Kidney (tissue), 14 donors: ENCODE measurements around the gene RAD51B. TPM values are rescaled to one million over a fixed set of nuclear protein-coding genes. Genes with fewer than 3 reads are reported as not detected.

Experiments used
- DNase-seq, 5 donors: peaks; one replicate each; pipeline ENCODE4 v3.0.0-alpha.2; 2013 to 2020
- FAIRE-seq: peaks from 2 replicates; lab custom pipeline; 2012; peaks lifted over from hg19 to GRCh38; lab: Jason Lieb, UNC
- H3K27ac ChIP-seq, 2 donors: one replicate each; pipeline ENCODE4 v1.7.0; 2013; ENCODE audit warnings: low read depth in 2 of 2, low read length in 2 of 2, inconsistent platforms in 1 of 2
- H3K27me3 ChIP-seq: one replicate; pipeline ENCODE4 v1.7.1; 2013; ENCODE audit warnings: low read length, inconsistent platforms; ENCODE audit not compliant: control insufficient read depth, insufficient read depth
- H3K36me3 ChIP-seq, 3 donors: one replicate each; pipeline versions ENCODE4 v1.7.0 to v1.7.1; 2013; ENCODE audit warnings: low read length in 3 of 3, control low read depth in 1 of 3, inconsistent platforms in 1 of 3; ENCODE audit not compliant: insufficient read depth in 3 of 3, control insufficient read depth in 2 of 3
- H3K4me1 ChIP-seq, 3 donors: one replicate each; pipeline versions ENCODE4 v1.7.0 to v1.7.1; 2013; ENCODE audit warnings: low read length in 3 of 3, inconsistent platforms in 1 of 3, low read depth in 1 of 3; ENCODE audit not compliant: control insufficient read depth in 2 of 3, insufficient read depth in 2 of 3
- H3K4me3 ChIP-seq, 3 donors: one replicate each; pipeline versions ENCODE4 v1.7.0 to v1.8.1; 2013; ENCODE audit warnings: low read length in 3 of 3, control low read depth in 1 of 3, inconsistent platforms in 1 of 3
- H3K9ac ChIP-seq, 3 donors: one replicate each; pipeline versions ENCODE4 v1.7.0 to v1.7.1; 2013; ENCODE audit warnings: low read length in 3 of 3, control low read depth in 1 of 3, inconsistent platforms in 1 of 3
- H3K9me3 ChIP-seq, 3 donors: one replicate each; pipeline versions ENCODE4 v1.7.0 to v1.7.1; 2013; ENCODE audit warnings: low read length in 3 of 3, control low read depth in 1 of 3, inconsistent platforms in 1 of 3; ENCODE audit not compliant: control insufficient read depth in 2 of 3, insufficient read depth in 1 of 3
- intact Hi-C: fragments of 100-400 bp; cut with DNase I; formaldehyde crosslinking; loops from one replicate; pipeline ENCODE4 v1.11.1; 2022
- polyA plus RNA-seq: library from polyadenylated mRNA; stranded (reverse); fragments of 350-450 nt; fragmentation: Illumina TruSeq; extraction: RNeasy Lipid Tissue Mini Kit (QIAGEN cat#74804); gene quantifications from one replicate; pipeline ENCODE4 v1.2.3, GENCODE V29; 2014; ENCODE audit warnings: low read depth, low replicate concordance; ENCODE audit not compliant: insufficient read depth
- total RNA-seq: library from RNA; stranded (reverse); fragmentation: NEBNext Ultra II Directional; extraction: Animal tissue kit (Norgen Biotek cat#: 25700); gene quantifications from one replicate; pipeline ENCODE4 v1.2.1, GENCODE V29; 2021
- TF ChIP-seq, protein P1 (sequence below): IDR thresholded peaks from 3 replicates; pipeline ENCODE4 v1.5.1; 2012; ENCODE audit warnings: mild to moderate bottlenecking, moderate library complexity, borderline replicate concordance; ENCODE audit not compliant: insufficient read depth; ENCODE audit errors: extremely low read depth
- donor health status: control.
- donor health status: control.
- donor health status: control.
- donor health status: control.
- donor health status: control.
- donor health status: DM: yes; HTN: yes; CAD: no.
- donor health status: Normal renal cell carcinoma (clear cell type).

RAD51B gene
- total and polyA plus RNA-seq, 2 donors from 2014 or later, result 6.9 to 18.0 TPM

DNA sequence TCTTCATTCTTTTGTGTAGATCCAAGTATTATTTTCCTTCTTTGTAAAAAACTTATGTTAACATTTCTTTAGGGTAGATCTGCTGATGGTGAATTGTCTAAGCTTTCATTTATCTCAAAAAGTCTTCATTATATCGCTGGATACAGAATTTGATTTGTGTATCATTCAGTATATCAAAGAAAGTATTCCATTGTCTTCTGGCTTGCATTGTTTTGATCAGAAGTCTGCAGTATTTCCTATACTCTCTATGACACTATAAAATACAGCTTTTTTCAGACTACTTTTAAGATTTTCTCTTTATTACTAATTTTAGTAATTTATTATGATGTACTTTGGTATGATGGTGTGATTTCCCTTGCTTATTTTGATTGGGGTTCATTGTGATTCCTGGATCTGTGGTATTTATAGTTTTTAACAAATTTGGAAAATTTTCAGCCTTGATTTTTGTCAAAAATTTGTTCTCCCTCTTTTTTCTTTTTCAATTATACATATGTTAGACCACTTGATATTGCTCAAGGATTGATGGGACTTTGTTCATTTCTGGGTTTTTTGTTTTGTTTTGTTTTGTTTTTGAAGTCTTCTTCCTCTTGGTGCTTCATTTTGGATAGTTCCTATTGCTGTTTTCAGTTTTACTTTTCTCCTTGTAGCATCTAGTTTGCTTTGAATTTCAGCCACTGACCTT, 796.8 kb downstream of the RAD51B start:
- Histone ChIP-seq H3K9me3 (peaks cover 2 to 31% (median 11%) of the 10 kb centered on the region in 3 donors), H3K4me1 (peaks cover 0 to 6% (median 4%) of the 10 kb centered on the region in 3 donors), H3K36me3 (no peaks in the 10 kb centered on the region), H3K27ac (no peak overlapping the region), H3K9ac (no peak overlapping the region), H3K27me3 (no peaks in the 10 kb centered on the region), H3K4me3 (no peak overlapping the region)
- TF ChIP-seq, protein P1, sequence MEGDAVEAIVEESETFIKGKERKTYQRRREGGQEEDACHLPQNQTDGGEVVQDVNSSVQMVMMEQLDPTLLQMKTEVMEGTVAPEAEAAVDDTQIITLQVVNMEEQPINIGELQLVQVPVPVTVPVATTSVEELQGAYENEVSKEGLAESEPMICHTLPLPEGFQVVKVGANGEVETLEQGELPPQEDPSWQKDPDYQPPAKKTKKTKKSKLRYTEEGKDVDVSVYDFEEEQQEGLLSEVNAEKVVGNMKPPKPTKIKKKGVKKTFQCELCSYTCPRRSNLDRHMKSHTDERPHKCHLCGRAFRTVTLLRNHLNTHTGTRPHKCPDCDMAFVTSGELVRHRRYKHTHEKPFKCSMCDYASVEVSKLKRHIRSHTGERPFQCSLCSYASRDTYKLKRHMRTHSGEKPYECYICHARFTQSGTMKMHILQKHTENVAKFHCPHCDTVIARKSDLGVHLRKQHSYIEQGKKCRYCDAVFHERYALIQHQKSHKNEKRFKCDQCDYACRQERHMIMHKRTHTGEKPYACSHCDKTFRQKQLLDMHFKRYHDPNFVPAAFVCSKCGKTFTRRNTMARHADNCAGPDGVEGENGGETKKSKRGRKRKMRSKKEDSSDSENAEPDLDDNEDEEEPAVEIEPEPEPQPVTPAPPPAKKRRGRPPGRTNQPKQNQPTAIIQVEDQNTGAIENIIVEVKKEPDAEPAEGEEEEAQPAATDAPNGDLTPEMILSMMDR, result no peak
- intact Hi-C loops, result no loop called here
- peak in 2 of 5 donors; percentile 59 to 76 for DNase-seq
- no peak for FAIRE-seq

DNA sequence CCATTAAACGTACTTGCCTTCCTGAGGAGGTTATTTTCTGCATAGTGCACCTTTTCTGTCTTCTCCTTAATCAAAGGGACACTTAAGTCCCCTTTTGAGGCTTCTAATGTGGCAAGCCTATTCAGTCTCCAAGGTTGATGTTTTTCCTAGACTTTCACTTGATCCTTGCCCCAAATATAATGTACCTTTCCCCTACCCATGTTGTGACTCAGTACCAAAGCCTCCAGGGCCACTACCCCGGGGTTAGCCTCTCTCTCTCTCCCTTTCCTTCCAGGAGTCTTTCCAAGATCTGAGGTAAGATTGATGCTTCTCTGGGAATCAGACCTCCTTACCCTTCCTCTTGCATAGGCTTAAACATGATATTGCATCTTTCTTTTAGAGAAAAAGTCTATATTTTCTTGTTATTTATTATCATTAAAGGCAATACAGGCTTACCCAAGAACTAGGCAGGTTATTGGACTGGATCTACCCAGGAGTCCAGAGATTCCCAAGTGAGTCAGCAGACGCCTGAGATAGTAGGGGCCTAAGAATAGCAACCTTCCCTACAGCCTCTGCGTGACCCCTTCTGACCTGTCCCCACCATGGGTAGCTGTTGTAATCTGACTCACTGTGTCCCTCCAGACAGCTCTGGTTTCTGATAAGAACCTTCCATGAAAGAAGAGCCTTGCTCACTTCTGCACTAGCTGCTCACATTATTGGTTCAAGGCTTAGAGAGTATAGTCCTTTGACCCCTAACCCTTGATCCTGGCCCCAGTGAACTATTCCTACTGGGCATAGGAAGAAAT, 800.4 kb downstream of the RAD51B start:
- DNase-seq, result no peak
- no peaks in the 10 kb centered on the region for H3K4me1 ChIP-seq
- no peak for FAIRE-seq
- TF ChIP-seq, protein P1, result no peak
- H3K27me3 ChIP-seq, result no peaks in the 10 kb centered on the region
- H3K4me3 ChIP-seq, result no peak overlapping the region
- intact Hi-C loops, result no loop called here
- H3K36me3 ChIP-seq, result no peaks in the 10 kb centered on the region
- H3K9ac ChIP-seq, result no peak overlapping the region
- no peak overlapping the region for H3K27ac ChIP-seq
- peaks cover 0 to 26% (median 8%) of the 10 kb centered on the region in 3 donors for H3K9me3 ChIP-seq

DNA sequence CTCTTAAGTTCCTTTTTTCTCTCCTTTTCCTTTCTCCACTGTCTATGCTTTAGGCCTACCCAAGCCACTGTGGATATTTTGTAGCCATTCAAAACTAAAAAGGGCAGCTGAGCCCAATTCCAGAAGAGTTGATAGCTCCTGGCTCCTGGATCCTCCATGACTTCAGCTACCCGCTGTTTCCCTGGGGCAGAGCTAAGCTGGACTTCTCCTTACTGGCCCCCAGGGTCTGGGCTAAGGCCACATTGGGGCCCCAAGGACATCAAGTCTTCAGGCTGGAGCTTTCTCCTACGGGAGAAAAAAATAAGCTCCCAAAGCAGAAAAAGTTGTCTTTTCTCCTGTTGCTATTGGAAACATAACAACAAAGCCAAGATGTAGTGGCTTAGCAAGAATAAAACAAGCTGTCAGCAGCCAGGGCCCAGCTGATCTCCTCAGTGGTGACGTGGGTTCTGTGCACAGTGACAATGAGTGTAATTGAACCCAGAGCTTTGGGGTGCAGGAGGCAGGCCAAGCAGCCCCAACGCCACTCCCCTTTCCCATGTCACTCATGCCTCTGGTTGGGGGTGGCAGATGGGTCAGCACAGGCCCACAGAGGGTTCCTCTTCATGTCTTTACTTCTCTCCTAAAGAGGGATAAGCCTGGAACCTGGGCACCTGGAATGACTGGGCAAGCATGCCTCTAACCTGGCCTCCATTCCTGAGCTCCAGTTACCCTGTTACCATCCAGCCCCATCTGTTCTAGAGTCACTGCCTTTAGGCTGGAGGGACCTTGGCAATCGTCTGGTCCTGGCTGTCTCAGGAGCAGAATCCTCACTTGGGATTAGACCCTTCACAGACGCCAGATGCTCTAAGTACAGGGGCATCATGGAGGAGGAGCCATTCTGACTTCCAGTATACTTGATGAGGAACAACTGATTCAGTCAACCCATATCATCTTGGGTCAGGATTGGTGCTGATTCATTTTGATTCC, 802.1 kb downstream of the RAD51B start:
- no peak overlapping the region for H3K27ac ChIP-seq
- intact Hi-C loops, result no loop called here
- H3K9ac ChIP-seq, result no peak overlapping the region
- no peaks in the 10 kb centered on the region for H3K36me3 ChIP-seq
- H3K9me3 ChIP-seq, result peaks cover 0 to 17% (median 5%) of the 10 kb centered on the region in 3 donors
- peak in 4 of 5 donors; percentile 22 to 88 (median 42) for DNase-seq
- FAIRE-seq, result no peak
- no peaks in the 10 kb centered on the region for H3K27me3 ChIP-seq
- TF ChIP-seq, protein P1, result no peak
- no peaks in the 10 kb centered on the region for H3K4me1 ChIP-seq
- H3K4me3 ChIP-seq, result no peak overlapping the region
